ENCODE measurements around the gene SLC35D2.
"Not testable (repeated sequence)": the region's sequence is repeated elsewhere in the genome, so short reads cannot be mapped to it uniquely, and the experiment has no call there.

The SLC35D2 gene

DNA sequence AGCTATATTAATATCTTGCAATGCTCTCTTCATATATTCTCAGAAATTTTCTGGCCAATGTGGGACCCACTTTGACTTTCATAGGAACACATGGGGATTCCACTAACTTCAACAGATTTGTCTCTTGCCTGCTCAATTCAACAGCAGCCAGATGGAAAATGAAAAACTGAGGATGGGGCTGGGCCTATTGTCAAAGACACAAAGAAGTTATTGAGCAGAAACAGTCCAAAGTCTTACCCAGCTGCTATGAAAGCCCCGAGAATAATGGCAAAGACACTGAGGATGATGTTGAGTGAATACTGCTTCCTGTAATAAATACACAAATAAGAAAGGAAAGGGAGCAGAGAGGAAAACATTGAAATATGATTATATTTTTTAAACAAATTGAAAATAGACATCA, 32.6 kb downstream of the SLC35D2 start:
- no peak for DNase-seq

DNA sequence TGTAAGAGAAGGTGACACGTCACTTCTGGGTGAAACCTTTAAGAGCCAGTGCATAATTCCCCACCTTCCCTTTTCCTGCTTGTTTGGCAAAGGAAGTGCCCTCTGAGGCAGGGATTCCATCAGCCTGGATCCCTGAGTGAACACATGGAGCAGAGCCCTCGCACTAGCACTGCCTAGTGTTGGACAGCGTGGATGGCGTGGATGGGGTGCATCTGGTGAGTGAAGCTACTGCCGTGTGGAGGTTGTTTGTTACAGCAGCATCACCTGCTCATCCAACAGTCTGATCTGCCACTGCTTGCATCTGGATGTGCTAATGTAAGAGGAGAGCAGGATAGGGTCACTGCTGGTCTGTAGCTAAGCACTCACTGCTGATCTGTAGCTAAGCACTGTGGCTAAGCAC, 35.2 kb downstream of the SLC35D2 start:
- DNase-seq: no peak

DNA sequence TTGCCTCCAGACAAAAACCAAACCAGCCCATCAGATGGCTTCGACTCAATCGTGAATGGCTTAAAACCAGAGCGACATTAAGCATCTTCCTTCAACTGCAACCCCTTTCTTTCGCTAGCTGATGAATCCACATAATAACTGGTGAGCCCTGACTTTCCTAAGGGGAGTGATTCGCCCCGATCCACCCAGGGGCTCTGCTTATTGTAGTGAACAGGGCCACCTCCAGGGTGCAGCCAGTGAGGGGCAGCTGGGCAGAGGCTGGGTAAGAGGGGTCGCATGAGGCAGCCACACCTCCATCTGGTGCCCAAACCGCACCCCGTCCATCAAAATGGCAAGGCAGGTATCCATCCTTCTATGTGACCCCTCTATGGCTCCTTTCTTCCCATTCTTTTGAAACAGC, 38.0 kb downstream of the SLC35D2 start:
- no peak for DNase-seq

DNA sequence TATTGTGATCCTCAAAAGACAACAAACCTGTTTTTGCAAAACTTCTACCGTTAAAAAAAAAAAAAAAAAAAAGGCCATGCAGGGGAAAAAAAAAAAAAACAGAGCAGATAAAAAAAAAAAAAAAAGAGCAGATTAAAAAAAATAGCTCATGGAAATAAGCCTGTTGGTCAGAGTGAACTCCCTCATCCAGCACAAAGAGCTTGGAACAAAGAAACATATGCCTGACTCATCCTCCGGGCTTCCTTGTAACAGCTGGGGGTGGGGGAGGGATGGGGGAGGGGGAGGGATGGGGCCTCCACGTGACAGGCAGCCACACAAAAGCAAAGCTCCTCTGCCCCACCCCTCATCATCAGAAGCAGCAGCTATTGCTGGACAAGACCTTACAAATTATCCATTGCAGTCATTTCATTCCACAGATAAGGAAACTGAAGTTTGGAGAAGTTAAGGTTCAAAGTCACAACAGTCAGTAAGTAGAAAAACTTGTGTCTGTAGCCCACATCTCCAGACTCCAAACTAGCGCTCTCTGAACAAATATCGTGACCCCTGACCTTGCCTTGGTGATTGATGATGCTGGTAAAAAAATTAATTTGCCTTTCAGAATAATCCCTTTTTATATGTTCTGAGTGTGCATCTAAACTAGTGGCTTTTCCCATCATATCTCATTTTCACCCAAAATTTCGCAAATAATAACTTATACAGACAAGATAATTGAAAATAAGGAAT, 38.9 kb downstream of the SLC35D2 start:
- DNase-seq: peak; percentile 89

DNA sequence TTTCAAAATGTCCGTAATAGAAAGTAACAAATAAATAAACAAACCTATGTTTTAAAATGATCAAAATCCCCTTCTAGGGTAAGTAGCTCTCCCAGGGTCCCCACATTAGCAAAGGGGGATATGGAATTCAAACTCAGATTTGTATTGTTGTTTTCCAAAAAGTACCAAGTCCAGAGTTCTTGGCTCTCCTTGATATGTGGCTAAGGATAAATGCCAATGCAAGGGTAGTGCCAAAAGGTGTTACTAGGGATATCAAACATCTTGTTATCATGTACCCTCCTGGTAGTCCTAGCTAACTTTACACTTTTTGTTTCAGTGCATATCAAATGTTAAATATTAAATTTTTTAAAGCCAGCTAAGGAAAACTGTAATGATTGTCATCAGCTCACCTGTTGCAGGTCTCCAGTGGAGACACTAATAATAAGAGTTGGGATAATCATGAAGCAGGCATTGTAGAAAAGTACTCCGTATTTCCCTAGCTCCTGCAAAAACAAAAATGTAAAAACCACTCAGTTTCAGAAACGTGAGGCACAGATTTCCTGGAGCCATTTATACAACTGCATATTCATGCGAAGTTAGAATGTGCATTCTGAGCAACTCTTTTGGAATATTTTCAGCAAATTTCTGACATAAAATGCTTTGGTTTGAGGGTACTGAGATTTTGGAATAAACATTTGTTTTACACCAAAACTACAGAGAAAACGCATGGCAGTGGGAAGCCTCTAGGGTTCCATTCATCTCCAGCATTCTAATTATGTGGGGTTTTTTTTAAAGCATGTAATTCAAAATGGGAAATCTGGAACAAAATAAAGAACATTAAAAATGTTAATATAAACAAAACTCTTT, 39.8 kb downstream of the SLC35D2 start:
- peak; percentile 22 for DNase-seq

- DNase-seq: no peak
Measured at GRCh38 chr9:96342571-96343245, 40.8 kb downstream of the SLC35D2 start.

GRCh38 chr9:96340707-96341106, 42.8 kb downstream of the SLC35D2 start:
- DNase-seq: no peak

DNA sequence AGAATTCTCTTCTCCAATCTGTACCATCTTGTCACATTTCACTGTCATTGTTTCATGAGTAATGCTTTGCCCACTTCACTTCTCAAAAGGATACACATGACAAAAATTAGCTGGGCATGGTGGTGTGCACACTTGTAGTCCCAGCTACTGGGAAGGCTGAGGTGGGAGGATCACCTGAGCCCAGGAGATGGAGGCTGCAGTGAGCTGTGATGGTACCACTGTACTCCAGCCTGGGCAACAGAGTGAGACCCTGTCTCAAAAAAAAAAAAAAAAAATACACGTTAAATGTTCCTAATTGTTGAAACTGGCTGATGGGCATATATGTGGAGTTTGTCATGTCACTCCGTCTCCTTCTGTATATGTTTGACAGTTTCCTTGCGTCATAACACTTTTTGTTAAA, 45.2 kb downstream of the SLC35D2 start:
- DNase-seq: peak; percentile 2

DNA sequence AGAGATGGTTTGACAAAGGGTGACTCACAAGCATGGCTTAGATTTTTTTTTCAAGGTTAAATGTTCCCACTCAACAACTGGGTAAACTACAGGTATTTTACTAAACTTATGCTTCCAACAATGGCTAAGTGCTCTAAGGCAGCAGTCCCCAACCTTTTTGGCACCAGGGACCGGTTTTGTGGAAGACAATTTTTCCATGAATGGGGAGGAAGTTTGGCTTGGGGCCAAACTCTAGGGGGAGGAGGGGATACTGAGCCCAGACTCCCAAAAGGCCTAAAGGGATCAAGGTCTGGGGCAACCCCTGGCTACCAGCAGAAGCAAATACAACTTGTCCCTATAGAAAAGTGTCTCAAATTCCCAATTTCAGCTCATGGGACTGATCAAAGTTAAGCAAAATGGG, 49.6 kb downstream of the SLC35D2 start:
- DNase-seq: no peak

GRCh38 chr9:96331236-96331947, 52.1 kb downstream of the SLC35D2 start:
- DNase-seq: no peak

DNA sequence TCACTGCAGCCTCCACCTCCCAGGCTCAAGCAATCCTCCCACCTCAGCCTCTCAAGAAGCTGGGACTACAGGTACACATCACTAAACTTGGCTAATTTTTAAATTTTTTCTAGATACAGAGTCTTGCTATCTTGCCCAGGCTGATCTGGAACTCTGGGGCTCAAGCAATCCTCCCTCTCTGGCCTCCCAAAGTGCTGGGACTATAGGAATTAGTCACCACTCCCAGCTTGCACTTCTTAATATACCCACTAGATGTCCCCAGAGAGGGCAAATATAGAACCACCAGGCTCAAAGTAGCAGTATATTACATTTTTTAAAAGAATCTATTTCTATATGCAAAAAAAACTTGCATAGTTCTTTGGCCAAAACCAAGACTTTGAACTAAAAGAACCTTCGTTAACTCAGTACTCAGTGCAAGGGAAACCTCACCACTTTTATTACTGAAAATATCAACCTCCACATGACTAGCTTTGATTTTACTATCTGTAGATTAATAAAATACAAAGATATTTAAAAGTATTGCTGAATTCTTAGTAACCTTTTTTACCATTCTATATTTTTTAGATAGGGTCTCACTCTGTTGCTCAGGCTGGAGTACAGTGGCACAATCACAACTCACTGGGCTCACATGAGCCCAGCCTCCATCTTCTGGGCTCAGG, 55.7 kb downstream of the SLC35D2 start:
- peak; percentile 60 for DNase-seq

DNA sequence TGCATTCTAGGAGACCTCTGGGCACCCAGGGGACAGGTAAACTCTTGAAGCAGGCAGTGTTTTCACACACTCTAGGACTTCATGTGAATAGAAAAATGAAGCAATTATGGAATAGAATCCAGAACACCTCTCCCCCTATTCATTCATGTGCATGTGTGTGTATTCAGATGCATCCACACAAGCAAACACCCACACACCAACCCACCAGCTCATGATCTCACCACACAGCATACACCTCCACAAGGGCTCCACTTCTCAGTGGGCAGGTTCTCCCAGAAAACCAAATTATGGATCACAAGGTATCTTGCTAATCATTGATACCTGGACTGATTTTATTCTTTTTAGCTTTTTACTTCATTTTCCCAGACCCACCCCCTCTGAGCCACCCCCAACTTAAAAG, 60.3 kb downstream of the SLC35D2 start:
- no peak for DNase-seq

GRCh38 chr9:96322736-96323135, 60.8 kb downstream of the SLC35D2 start:
- not testable (repeated sequence) for DNase-seq

- DNase-seq: not testable (repeated sequence)
Measured at GRCh38 chr9:96322210-96322609, 61.3 kb downstream of the SLC35D2 start.

DNA sequence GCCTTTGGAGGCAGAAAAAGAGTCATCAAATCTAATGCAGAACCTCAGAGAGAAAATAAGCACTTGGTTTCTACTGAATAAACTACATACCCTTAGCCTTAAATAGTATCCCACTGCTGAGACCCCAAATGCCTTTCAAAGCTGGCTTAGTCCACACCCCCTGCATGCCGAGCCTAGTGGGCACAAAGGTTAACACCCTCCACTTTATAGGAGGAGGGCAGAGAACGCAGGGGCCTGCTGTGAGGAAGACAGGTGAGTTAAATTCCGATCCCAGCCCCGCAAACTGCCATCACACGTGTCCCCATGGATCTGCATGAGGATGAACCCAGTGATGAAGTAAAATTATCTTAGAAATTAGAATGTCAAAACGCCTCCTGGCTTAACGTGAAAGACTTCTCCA, 62.0 kb downstream of the SLC35D2 start:
- no peak for DNase-seq

DNA sequence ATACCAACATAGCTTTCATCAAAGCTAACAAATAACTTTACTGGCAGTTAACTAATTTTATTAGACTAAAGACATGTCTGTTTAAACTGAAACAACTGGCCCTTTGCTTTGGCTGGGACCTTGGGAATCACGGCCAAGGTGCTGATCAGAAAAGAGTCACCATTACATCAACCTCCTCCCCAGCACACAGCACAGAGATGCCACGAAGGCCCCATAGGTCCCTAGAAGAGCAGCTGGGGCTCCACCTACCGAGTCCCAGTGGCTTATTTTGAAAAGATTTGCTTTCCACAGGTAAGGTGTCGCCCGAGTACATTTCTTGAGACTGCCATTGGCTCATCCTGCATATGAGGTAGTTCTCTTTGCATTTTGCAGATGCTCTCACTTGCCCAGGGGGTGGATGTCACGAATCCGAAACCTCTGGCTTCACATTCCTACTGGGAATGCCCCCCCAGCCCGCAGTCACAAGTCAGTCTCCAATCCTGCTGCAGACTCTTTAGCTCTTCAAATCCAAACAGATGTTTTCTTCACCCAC, 62.7 kb downstream of the SLC35D2 start:
- DNase-seq: no peak

- DNase-seq: no peak
Measured at GRCh38 chr9:96318921-96319565, 64.5 kb downstream of the SLC35D2 start.

DNA sequence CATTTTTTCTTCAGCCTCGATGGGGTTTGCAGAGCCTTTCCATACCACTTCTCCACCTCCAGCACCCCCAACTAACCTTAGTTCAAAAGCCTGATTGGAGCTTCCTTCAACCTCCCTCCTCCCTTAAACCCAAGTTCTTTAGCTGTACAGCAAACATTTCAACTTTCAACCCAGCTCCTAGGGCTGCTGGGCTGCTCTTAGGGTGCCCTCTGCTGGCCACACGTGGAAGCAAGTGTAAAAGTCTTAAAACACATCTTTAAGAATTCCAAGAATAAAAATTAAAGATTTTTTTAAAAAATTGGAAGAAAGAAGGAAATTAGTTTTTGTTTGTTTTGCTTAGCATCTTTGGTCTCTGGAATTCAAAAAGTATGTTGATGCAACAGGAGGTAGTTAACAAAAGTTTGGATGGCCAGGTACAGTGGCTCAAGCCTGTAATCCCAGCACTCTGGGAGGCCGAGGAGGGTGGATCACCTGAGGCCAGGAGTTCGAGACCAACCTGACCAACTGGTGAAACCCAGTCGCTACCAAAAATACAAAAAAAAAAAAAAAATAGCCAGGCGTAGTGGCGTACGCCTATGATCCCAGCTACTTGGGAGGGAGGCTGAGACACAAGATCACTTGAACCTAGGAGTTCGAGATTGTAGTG, 66.1 kb downstream of the SLC35D2 start:
- DNase-seq: peak; percentile 64

GRCh38 chr9:96309850-96310249, 73.7 kb downstream of the SLC35D2 start:
- no peak for DNase-seq

DNA sequence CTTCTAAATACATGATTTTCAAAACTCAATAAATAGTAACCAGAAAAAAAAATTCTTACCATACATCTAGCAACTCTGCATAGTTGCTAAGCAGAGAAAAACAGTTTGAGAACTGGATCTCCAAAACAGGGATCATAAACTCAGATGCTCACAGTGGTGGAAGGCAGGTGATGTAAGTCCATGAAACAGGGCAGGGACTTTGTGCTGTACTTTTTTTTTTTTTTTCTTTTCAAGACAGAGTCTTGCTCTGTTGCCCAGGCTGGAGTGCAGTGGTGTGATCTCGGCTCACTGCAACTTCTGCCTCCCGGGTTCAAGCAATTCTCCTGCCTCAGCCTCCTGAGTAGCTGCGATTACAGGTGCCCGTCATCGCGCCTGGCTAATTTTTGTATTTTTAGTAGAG, 76.6 kb downstream of the SLC35D2 start:
- not testable (repeated sequence) for DNase-seq

DNA sequence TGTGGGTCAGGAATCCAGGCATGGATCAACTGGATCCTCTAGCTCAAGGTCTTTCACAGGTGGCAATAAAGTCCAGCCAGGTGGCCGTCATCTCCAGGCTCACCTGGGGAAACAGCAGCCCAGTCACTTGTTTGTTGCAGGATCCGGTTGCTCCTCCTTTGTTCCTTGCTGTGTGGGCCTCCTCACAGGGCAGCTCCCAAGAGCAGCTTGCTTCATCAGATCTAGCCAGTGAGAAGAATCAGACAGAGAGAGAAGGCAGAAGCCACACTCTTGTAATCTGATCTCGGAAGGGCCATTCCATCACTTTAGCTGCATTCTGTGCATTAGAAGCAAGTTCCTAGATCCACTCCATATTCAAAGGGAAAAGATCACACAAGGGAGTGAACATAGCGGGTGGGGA, 78.3 kb downstream of the SLC35D2 start:
- no peak for DNase-seq
